ENCODE data around the gene OCA2. TPM values are rescaled to one million over a fixed set of nuclear protein-coding genes. Genes with fewer than 3 reads are reported as not detected.

Gene OCA2
- total and polyA plus RNA-seq, 2 of the 8 experiments (the other 6 are each of a cell fraction or from before 2014, with no cell fraction given) = 0.20 TPM

DNA sequence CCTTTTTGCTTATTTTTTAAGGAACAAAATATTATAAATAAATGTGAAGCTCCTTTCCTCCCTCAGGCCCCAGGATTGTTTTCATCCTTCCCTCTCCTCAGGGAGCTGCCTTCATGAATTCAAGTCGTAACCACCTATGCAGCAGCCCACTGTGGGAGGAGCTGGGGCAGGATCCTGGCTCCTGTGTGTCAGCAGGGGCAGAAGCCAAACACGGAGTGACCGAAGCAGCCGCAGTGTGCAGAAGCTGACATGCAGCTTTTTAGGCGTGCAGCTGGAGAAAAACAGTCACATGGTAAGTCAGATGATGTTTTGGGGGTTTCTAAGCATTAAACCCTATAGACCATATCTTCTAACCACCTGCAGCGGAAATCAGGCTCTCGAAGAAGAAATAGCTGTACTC lies 231.3 kb downstream of the OCA2 start (continued):
- TF ChIP-seq EP300 (IDR thresholded peaks at IDR 0.05; ENCODE audit: borderline replicate concordance in 1 of 2, low read depth in 2 of 2, low read length in 2 of 2) = no peak

Measured in H1 (cell line).